IPS-18a (cell line): ENCODE measurements around the gene FETUB.

Source experiments
- H3K27ac ChIP-seq: one replicate; pipeline ENCODE4 v1.5.1; 2013; ENCODE audit warnings: low read length
- H3K27me3 ChIP-seq: one replicate; pipeline ENCODE4 v1.6.1; 2013; ENCODE audit warnings: mild to moderate bottlenecking, low read length; ENCODE audit not compliant: control insufficient read depth, insufficient read depth
- H3K36me3 ChIP-seq: one replicate; pipeline ENCODE4 v1.6.1; 2013; ENCODE audit warnings: low read depth, low read length; ENCODE audit not compliant: control insufficient read depth
- H3K4me1 ChIP-seq: one replicate; pipeline ENCODE4 v1.6.1; 2013; ENCODE audit warnings: low read depth, low read length; ENCODE audit not compliant: control insufficient read depth
- H3K4me3 ChIP-seq: one replicate; pipeline ENCODE4 v1.5.1; 2013; ENCODE audit warnings: low read length
- H3K9ac ChIP-seq: one replicate; pipeline ENCODE4 v1.6.1; 2013; ENCODE audit warnings: mild to moderate bottlenecking, low read length, moderate library complexity
- H3K9me3 ChIP-seq: one replicate; pipeline ENCODE4 v1.6.1; 2013; ENCODE audit warnings: low read depth, low read length; ENCODE audit not compliant: control insufficient read depth

FETUB gene

DNA sequence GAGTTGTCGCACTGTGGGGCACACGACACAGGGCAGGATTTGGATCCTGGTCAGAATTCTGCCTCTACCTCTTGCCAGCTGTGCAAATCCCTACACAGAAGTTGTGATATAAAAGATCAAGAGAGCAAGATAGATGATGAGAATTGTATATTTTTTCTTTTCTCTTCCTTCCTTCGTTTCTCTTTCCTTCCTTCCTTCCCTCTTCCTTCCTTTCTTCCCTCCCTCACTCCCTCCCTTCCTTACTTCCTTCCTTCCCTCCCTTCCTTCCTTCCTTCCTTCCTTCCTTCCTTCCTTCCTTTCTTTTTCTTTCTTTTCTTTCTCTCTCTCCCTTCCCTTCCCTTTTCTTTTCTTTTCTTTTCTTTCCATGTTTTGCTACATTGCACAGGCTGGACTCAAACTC is 39.3 kb upstream of the FETUB start:
- Histone ChIP-seq H3K27me3 (no peaks in the 10 kb centered on the region), H3K4me3 (no peak overlapping the region), H3K9me3 (no peaks in the 10 kb centered on the region), H3K36me3 (no peaks in the 10 kb centered on the region), H3K27ac (no peak overlapping the region), H3K4me1 (peaks cover 4% of the 10 kb centered on the region), H3K9ac (no peak overlapping the region)

DNA sequence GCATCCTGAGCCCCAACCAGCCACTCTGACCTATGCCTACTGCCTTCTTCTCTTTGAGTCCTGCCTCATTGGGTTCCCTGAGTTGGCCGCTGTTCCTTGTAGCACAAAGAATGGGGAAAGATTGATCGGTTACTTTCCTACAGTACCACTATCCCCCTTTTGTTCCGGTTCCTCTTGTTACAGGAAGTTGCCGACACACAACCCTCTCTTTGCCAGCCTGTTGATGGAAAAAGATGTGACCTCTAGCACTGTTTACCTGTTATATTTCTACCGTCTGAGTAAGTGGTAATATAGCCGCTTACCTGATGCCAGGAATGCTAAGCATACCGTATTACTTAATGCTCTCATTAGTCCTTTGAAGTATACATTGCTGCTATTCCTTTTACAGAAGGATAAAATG is 37.0 kb upstream of the FETUB start:
- Histone ChIP-seq H3K4me1 (no peaks in the 10 kb centered on the region), H3K27me3 (no peaks in the 10 kb centered on the region), H3K27ac (no peak overlapping the region), H3K9ac (no peak overlapping the region), H3K9me3 (no peaks in the 10 kb centered on the region), H3K4me3 (no peak overlapping the region), H3K36me3 (no peaks in the 10 kb centered on the region)

DNA sequence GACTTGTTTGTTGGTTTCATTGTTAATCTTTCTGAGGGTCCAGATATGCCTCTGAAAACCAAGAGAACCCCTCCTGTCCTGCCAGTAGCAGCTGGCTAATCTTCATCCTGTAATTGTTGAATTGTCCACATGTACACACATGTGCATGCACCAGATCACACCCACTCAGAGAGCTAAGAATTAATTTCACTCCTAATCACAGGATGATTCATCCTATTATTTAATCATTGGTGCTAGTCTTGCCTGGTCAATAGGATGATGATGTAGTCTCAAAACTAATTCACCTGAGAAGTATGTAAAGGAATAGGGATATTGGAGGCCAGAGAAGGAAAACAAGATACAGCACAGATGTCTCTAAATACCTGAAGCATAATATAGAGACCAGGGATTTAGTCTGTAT is 35.1 kb upstream of the FETUB start:
- no peak overlapping the region for H3K27ac ChIP-seq
- H3K9ac ChIP-seq = no peak overlapping the region

GRCh38 chr3:186605561-186606545 is 34.3 kb upstream of the FETUB start:
- no peak overlapping the region for H3K9ac ChIP-seq

More for the DNA sequence above, 35.1 kb upstream of the FETUB start:
- Histone ChIP-seq H3K27me3 (no peaks in the 10 kb centered on the region), H3K9me3 (no peaks in the 10 kb centered on the region), H3K36me3 (no peaks in the 10 kb centered on the region), H3K4me1 (no peaks in the 10 kb centered on the region), H3K4me3 (no peak overlapping the region)

DNA sequence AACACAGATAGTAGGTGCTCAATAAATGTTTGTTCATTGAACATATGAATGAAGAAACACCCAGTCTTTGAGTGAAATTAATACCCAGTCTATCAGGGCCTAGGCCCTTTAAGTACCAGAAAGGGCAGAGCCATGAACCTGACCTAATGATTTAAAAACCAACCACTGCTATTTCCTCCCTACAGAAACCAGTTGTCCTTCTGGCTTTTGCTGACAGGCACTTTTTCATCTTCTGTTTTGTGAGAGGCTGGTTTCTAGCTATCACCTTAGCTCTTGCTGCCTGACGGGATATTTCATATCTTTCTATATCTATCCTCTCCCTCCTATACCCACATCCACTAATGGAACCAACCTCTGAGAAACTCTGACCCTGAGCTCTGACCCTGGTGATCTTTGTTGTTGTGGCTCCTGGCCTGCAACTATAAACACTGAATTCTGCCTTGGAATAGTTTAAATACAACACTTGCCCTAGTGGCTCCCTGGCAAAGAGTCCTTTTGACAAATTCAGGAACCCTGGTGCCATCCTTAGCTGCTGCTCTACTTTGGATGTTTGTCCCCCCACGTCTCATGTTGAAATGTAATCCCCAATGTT is 31.5 kb upstream of the FETUB start:
- Histone ChIP-seq H3K4me3 (no peak overlapping the region), H3K27me3 (no peaks in the 10 kb centered on the region), H3K4me1 (no peaks in the 10 kb centered on the region), H3K9me3 (no peaks in the 10 kb centered on the region), H3K36me3 (no peaks in the 10 kb centered on the region), H3K9ac (no peak overlapping the region), H3K27ac (no peak overlapping the region)

More at GRCh38 chr3:186605561-186606545, 34.3 kb upstream of the FETUB start:
- no peaks in the 10 kb centered on the region for H3K27me3 ChIP-seq
- no peaks in the 10 kb centered on the region for H3K36me3 ChIP-seq
- H3K4me1 ChIP-seq = no peaks in the 10 kb centered on the region
- H3K4me3 ChIP-seq = no peak overlapping the region
- H3K9me3 ChIP-seq = no peaks in the 10 kb centered on the region
- no peak overlapping the region for H3K27ac ChIP-seq

- H3K36me3 ChIP-seq = no peaks in the 10 kb centered on the region
- H3K4me1 ChIP-seq = no peaks in the 10 kb centered on the region
- H3K9ac ChIP-seq = no peak overlapping the region
- no peak overlapping the region for H3K27ac ChIP-seq
- H3K4me3 ChIP-seq = no peak overlapping the region
- H3K9me3 ChIP-seq = no peaks in the 10 kb centered on the region
- H3K27me3 ChIP-seq = no peaks in the 10 kb centered on the region
These were observed 30.8 kb upstream of the FETUB start for GRCh38 chr3:186609247-186609868.

GRCh38 chr3:186612065-186612464 is 28.1 kb upstream of the FETUB start:
- Histone ChIP-seq H3K36me3 (no peaks in the 10 kb centered on the region), H3K4me1 (no peaks in the 10 kb centered on the region), H3K9ac (no peak overlapping the region), H3K9me3 (no peaks in the 10 kb centered on the region), H3K4me3 (no peak overlapping the region), H3K27ac (no peak overlapping the region), H3K27me3 (peaks cover under 1% of the 10 kb centered on the region)

DNA sequence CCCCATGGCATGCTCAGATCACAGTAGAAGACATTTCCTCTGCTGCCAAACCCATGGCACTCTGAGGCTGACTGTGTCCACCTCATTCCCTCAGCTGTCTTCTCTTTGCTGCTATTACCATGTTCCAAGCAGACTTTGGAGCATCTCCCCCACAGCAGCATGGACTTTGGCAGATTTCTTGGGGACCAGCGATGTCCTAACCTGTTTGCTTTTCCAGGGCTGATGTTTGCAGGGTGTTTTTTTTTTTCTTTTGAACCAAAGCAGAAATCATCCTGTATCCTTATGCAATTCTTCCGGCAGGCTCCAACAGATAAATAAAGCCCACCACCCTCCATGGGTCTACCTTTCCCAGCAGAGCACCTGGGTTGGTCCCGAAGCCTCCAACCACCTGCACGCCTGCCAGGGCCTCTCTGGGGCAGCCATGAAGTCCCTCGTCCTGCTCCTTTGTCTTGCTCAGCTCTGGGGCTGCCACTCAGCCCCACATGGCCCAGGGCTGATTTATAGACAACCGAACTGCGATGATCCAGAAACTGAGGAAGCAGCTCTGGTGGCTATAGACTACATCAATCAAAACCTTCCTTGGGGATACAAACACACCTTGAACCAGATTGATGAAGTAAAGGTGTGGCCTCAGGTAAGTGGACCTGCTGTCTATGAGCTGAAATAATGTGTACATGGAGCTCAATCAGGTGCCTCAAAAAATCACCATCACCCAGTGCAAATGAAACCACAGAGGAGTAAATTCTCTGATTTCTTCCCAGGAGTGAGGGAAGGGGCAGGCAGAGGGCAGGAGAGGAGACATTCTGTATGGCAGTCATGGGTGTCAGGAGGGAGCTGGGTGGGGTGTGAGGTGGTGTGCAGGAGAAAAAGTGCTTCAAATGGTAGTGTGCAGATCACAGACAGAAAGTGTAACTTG is 27.2 kb upstream of the FETUB start, which contains the start of gene AHSG:
Gene AHSG (plus strand): TSS at position 340 of the 916 bp plus-strand sequence. CDS start 82 bp downstream, at position 422.
- Histone ChIP-seq H3K36me3 (no peaks in the 10 kb centered on the region), H3K4me1 (no peaks in the 10 kb centered on the region), H3K9me3 (no peaks in the 10 kb centered on the region), H3K27me3 (peaks cover 9% of the 10 kb centered on the region), H3K4me3 (no peak within 1 kb of the TSS), H3K27ac (no peak within 1 kb of the TSS), H3K9ac (no peak within 1 kb of the TSS)

GRCh38 chr3:186613637-186614265 is 26.4 kb upstream of the FETUB start:
- H3K36me3 ChIP-seq = no peaks in the 10 kb centered on the region
- no peaks in the 10 kb centered on the region for H3K4me1 ChIP-seq
- H3K9me3 ChIP-seq = no peaks in the 10 kb centered on the region
- H3K27me3 ChIP-seq = peaks cover 13% of the 10 kb centered on the region
- no peak overlapping the region for H3K4me3 ChIP-seq
- H3K27ac ChIP-seq = no peak overlapping the region
- H3K9ac ChIP-seq = no peak overlapping the region

DNA sequence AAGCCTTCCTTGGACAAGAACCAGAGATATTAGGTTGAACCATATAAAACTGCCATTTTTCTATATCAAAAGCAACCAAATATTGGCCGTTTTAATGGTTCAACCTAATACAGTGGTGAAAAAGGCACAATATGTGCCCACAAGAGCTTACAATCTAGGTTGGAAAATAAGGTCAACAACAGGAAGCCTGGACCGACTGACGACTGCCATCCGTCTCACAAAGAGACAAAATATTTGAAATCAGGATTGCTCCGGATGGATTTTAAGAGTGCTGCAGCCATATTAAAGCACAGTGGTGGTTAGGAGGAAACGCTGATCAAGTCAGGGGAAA is 26.0 kb upstream of the FETUB start:
- Histone ChIP-seq H3K9me3 (no peaks in the 10 kb centered on the region), H3K36me3 (no peaks in the 10 kb centered on the region), H3K9ac (no peak overlapping the region), H3K27me3 (peaks cover 13% of the 10 kb centered on the region), H3K27ac (no peak overlapping the region), H3K4me3 (no peak overlapping the region), H3K4me1 (no peaks in the 10 kb centered on the region)
